BLaER1 (cell line): ENCODE measurements around the gene MAN1C1.
"Not testable (repeated sequence)": the region's sequence is repeated elsewhere in the genome, so short reads cannot be mapped to it uniquely, and the experiment has no call there.

Experiments
- H3K27ac ChIP-seq: shearing (Covaris generic); formaldehyde crosslinking; 2 replicates; pipeline ENCODE4 v1.8.1; 2022
- H3K27me3 ChIP-seq: shearing (Covaris generic); formaldehyde crosslinking; 2 replicates; pipeline ENCODE4 v1.8.1; 2022
- H3K36me3 ChIP-seq: shearing (Covaris generic); formaldehyde crosslinking; 2 replicates; pipeline ENCODE4 v1.8.1; 2022
- H3K4me1 ChIP-seq: shearing (Covaris generic); formaldehyde crosslinking; 2 replicates; pipeline ENCODE4 v1.8.1; 2022
- H3K4me2 ChIP-seq: shearing (Covaris generic); formaldehyde crosslinking; 2 replicates; pipeline ENCODE4 v1.8.1; 2022
- H3K4me3 ChIP-seq: shearing (Covaris generic); formaldehyde crosslinking; 2 replicates; pipeline ENCODE4 v1.8.1; 2022
- H3K9ac ChIP-seq: shearing (Covaris generic); formaldehyde crosslinking; 2 replicates; pipeline ENCODE4 v1.8.1; 2022
- H3K9me3 ChIP-seq: shearing (Covaris generic); formaldehyde crosslinking; 2 replicates; pipeline ENCODE4 v1.8.1; 2022
- H4K20me1 ChIP-seq: shearing (Covaris generic); formaldehyde crosslinking; 2 replicates; pipeline ENCODE4 v1.8.1; 2022
- Cebpa-rat ChIP-seq: shearing (Covaris generic); IDR thresholded peaks from 2 replicates; pipeline ENCODE4 v1.8.1; 2022

MAN1C1 gene

GRCh38 chr1:25631750-25632485 is 15.3 kb downstream of the MAN1C1 start:
- Histone ChIP-seq H3K9ac (no peak overlapping the region), H3K36me3 (no peaks in the 10 kb centered on the region), H3K4me3 (no peak overlapping the region), H3K4me2 (no peak overlapping the region), H3K4me1 (peaks cover 20% of the 10 kb centered on the region), H3K27me3 (no peaks in the 10 kb centered on the region), H3K27ac (no peak overlapping the region), H4K20me1 (no peaks in the 10 kb centered on the region), H3K9me3 (peaks cover 27% of the 10 kb centered on the region)
- TF ChIP-seq Cebpa-rat: no peak

GRCh38 chr1:25634066-25634465 is 17.5 kb downstream of the MAN1C1 start:
- Histone ChIP-seq H3K27ac (no peak overlapping the region), H3K4me2 (peak overlapping the region; percentile 35), H4K20me1 (no peaks in the 10 kb centered on the region), H3K4me3 (no peak overlapping the region), H3K9me3 (peaks cover 39% of the 10 kb centered on the region), H3K9ac (no peak overlapping the region), H3K27me3 (no peaks in the 10 kb centered on the region), H3K36me3 (no peaks in the 10 kb centered on the region), H3K4me1 (peaks cover 18% of the 10 kb centered on the region)
- TF ChIP-seq Cebpa-rat: no peak

- no peak for TF ChIP-seq Cebpa-rat
- Histone ChIP-seq H3K4me3 (no peak overlapping the region), H3K9me3 (peaks cover 44% of the 10 kb centered on the region)
Observed at GRCh38 chr1:25634896-25635295, 18.3 kb downstream of the MAN1C1 start.

GRCh38 chr1:25636141-25636540 is 19.6 kb downstream of the MAN1C1 start:
- H3K4me1 ChIP-seq: peaks cover 12% of the 10 kb centered on the region
- peaks cover 44% of the 10 kb centered on the region for H3K9me3 ChIP-seq
- not testable (repeated sequence) for H3K27ac ChIP-seq, H3K36me3 ChIP-seq, H3K4me3 ChIP-seq, H3K4me2 ChIP-seq, H3K27me3 ChIP-seq, H3K9ac ChIP-seq, H4K20me1 ChIP-seq

More at GRCh38 chr1:25634896-25635295, 18.3 kb downstream of the MAN1C1 start:
- H3K27me3 ChIP-seq: no peaks in the 10 kb centered on the region
- H3K9ac ChIP-seq: no peak overlapping the region
- no peaks in the 10 kb centered on the region for H3K36me3 ChIP-seq
- no peak overlapping the region for H3K4me2 ChIP-seq
- H3K27ac ChIP-seq: no peak overlapping the region
- peaks cover 12% of the 10 kb centered on the region for H3K4me1 ChIP-seq
- H4K20me1 ChIP-seq: no peaks in the 10 kb centered on the region

GRCh38 chr1:25640646-25641328 is 24.2 kb downstream of the MAN1C1 start:
- Histone ChIP-seq H3K4me1 (peaks cover 31% of the 10 kb centered on the region), H4K20me1 (peaks cover 26% of the 10 kb centered on the region; the same call in 1 of the 2 replicates), H3K27ac (no peak overlapping the region), H3K27me3 (peaks cover 44% of the 10 kb centered on the region), H3K4me2 (no peak overlapping the region), H3K36me3 (no peaks in the 10 kb centered on the region), H3K4me3 (no peak overlapping the region), H3K9me3 (peaks cover 29% of the 10 kb centered on the region), H3K9ac (no peak overlapping the region)
- TF ChIP-seq Cebpa-rat: peak; percentile 23; the same call in 1 of the 2 replicates

GRCh38 chr1:25641329-25641725 is 24.7 kb downstream of the MAN1C1 start:
- peaks cover 36% of the 10 kb centered on the region for H3K4me1 ChIP-seq
- H3K4me3 ChIP-seq: no peak overlapping the region
- H3K36me3 ChIP-seq: no peaks in the 10 kb centered on the region
- no peak overlapping the region for H3K27ac ChIP-seq
- H3K27me3 ChIP-seq: peaks cover 50% of the 10 kb centered on the region
- no peak for TF ChIP-seq Cebpa-rat
- H4K20me1 ChIP-seq: peaks cover 31% of the 10 kb centered on the region; the same call in 1 of the 2 replicates
- no peak overlapping the region for H3K4me2 ChIP-seq
- no peak overlapping the region for H3K9ac ChIP-seq
- H3K9me3 ChIP-seq: peaks cover 24% of the 10 kb centered on the region

GRCh38 chr1:25641931-25642573 is 25.5 kb downstream of the MAN1C1 start:
- peaks cover 33% of the 10 kb centered on the region; the same call in 1 of the 2 replicates for H4K20me1 ChIP-seq
- no peak for TF ChIP-seq Cebpa-rat
- H3K27me3 ChIP-seq: peaks cover 53% of the 10 kb centered on the region
- no peak overlapping the region for H3K9ac ChIP-seq
- H3K4me2 ChIP-seq: peak overlapping the region; percentile 89
- H3K36me3 ChIP-seq: no peaks in the 10 kb centered on the region
- peaks cover 16% of the 10 kb centered on the region for H3K9me3 ChIP-seq
- H3K4me1 ChIP-seq: peaks cover 36% of the 10 kb centered on the region
- H3K27ac ChIP-seq: no peak overlapping the region
- no peak overlapping the region for H3K4me3 ChIP-seq

GRCh38 chr1:25642574-25643108 is 26.1 kb downstream of the MAN1C1 start:
- Histone ChIP-seq H3K4me1 (peaks cover 36% of the 10 kb centered on the region), H3K27me3 (peaks cover 58% of the 10 kb centered on the region), H3K36me3 (no peaks in the 10 kb centered on the region), H3K9me3 (peaks cover 13% of the 10 kb centered on the region), H4K20me1 (peaks cover 33% of the 10 kb centered on the region; the same call in 1 of the 2 replicates), H3K9ac (no peak overlapping the region), H3K4me2 (peak overlapping the region; percentile 89), H3K4me3 (no peak overlapping the region), H3K27ac (no peak overlapping the region)
- TF ChIP-seq Cebpa-rat: no peak

GRCh38 chr1:25643929-25644328 is 27.3 kb downstream of the MAN1C1 start:
- peaks cover 61% of the 10 kb centered on the region for H3K27me3 ChIP-seq
- TF ChIP-seq Cebpa-rat: no peak
- no peak overlapping the region for H3K27ac ChIP-seq
- no peaks in the 10 kb centered on the region for H3K36me3 ChIP-seq
- H3K4me1 ChIP-seq: peaks cover 36% of the 10 kb centered on the region
- peaks cover 6% of the 10 kb centered on the region for H3K9me3 ChIP-seq
- H4K20me1 ChIP-seq: peaks cover 33% of the 10 kb centered on the region; the same call in 1 of the 2 replicates
- no peak overlapping the region for H3K4me3 ChIP-seq
- no peak overlapping the region for H3K9ac ChIP-seq
- H3K4me2 ChIP-seq: no peak overlapping the region
